ENCODE measurements around the gene THAP4.
A peak's percentile ranks its signal among the peaks of the same experiment; 100 is the strongest.

Gene THAP4

GRCh38 chr2:241561832-241562231 lies 75.1 kb downstream of the THAP4 start:
- DNase-seq = peak; percentile 56
- Histone ChIP-seq H3K36me3 (replicated peaks) (peaks cover 10% of the 10 kb centered on the region), H3K27ac (no peak overlapping the region), H3K27me3 (replicated peaks) (no peaks in the 10 kb centered on the region), H3K4me3 (ENCODE audit: low read depth, low read length) (no peak overlapping the region)
- in situ Hi-C loops (cut with HindIII; ENCODE audit: low pct_ligation_motif_present, low sequenced_read_pairs) = no loop called here
- TF ChIP-seq CTCF (IDR thresholded peaks at IDR 0.05; ENCODE audit: low read depth, low read length, missing control alignments) = no peak

- H3K4me3 ChIP-seq (ENCODE audit: low read depth, low read length) = peak overlapping the region; percentile 9
- no peak for TF ChIP-seq CTCF (IDR thresholded peaks at IDR 0.05; ENCODE audit: low read depth, low read length, missing control alignments)
- DNase-seq = peak; percentile 23
- H3K36me3 ChIP-seq (replicated peaks) = peaks cover 10% of the 10 kb centered on the region
- H3K27me3 ChIP-seq (replicated peaks) = no peaks in the 10 kb centered on the region
- H3K27ac ChIP-seq = no peak overlapping the region
- in situ Hi-C loops (cut with HindIII; ENCODE audit: low pct_ligation_motif_present, low sequenced_read_pairs) = no loop called here
Measured at GRCh38 chr2:241560883-241561474, 76.0 kb downstream of the THAP4 start.

- no peak for DNase-seq
Measured at GRCh38 chr2:241560162-241560882, 76.6 kb downstream of the THAP4 start.

GRCh38 chr2:241559323-241560161 lies 77.4 kb downstream of the THAP4 start:
- Histone ChIP-seq H3K36me3 (replicated peaks) (peaks cover 10% of the 10 kb centered on the region), H3K27me3 (replicated peaks) (no peaks in the 10 kb centered on the region), H3K27ac (peak overlapping the region; percentile 26), H3K4me3 (ENCODE audit: low read depth, low read length) (peak overlapping the region; percentile 62)
- in situ Hi-C loops (cut with HindIII; ENCODE audit: low pct_ligation_motif_present, low sequenced_read_pairs) = no loop called here
- no peak for TF ChIP-seq CTCF (IDR thresholded peaks at IDR 0.05; ENCODE audit: low read depth, low read length, missing control alignments)
- DNase-seq = peak; percentile 30

More at GRCh38 chr2:241560162-241560882, 76.6 kb downstream of the THAP4 start:
- in situ Hi-C loops (cut with HindIII; ENCODE audit: low pct_ligation_motif_present, low sequenced_read_pairs) = no loop called here
- H3K27ac ChIP-seq = no peak overlapping the region
- H3K4me3 ChIP-seq (ENCODE audit: low read depth, low read length) = peak overlapping the region; percentile 62
- peaks cover 10% of the 10 kb centered on the region for H3K36me3 ChIP-seq (replicated peaks)
- no peak for TF ChIP-seq CTCF (IDR thresholded peaks at IDR 0.05; ENCODE audit: low read depth, low read length, missing control alignments)
- no peaks in the 10 kb centered on the region for H3K27me3 ChIP-seq (replicated peaks)

- H3K27me3 ChIP-seq (replicated peaks) = no peaks in the 10 kb centered on the region
- no peak for TF ChIP-seq CTCF (IDR thresholded peaks at IDR 0.05; ENCODE audit: low read depth, low read length, missing control alignments)
- peak; percentile 68 for DNase-seq
- H3K27ac ChIP-seq = peak within 1 kb of the TSS; percentile 26
- peak within 1 kb of the TSS; percentile 62 for H3K4me3 ChIP-seq (ENCODE audit: low read depth, low read length)
- in situ Hi-C loops (cut with HindIII; ENCODE audit: low pct_ligation_motif_present, low sequenced_read_pairs) = no loop called here
- H3K36me3 ChIP-seq (replicated peaks) = peaks cover 10% of the 10 kb centered on the region
Measured at GRCh38 chr2:241558532-241559322, 78.2 kb downstream of the THAP4 start, which contains the start of gene BOK. Gene BOK, plus strand, starts transcription at chr2:241558745. Its CDS starts 739 bp downstream, at chr2:241559484.
